ENCODE results near the gene KCNK17.

KCNK17 gene

GRCh38 chr6:39348740-39349139 lies 34.5 kb upstream of the KCNK17 start:
- H2BK120ac ChIP-seq (ENCODE audit: insufficient read depth, low read length, poor library complexity): no peak overlapping the region
- H3K79me2 ChIP-seq (ENCODE audit: control insufficient read depth, insufficient read depth, low read length, poor library complexity): no peaks in the 10 kb centered on the region
- H3K9me3 ChIP-seq (ENCODE audit: insufficient read depth, low read depth, low read length): no peaks in the 10 kb centered on the region
- H3K4ac ChIP-seq (ENCODE audit: low read depth, low read length): no peak overlapping the region
- no peaks in the 10 kb centered on the region for H3K4me1 ChIP-seq (ENCODE audit: control insufficient read depth in 1 of 2, insufficient read depth in 2 of 2, low read length in 2 of 2)
- H3K79me1 ChIP-seq (ENCODE audit: low read length): no peaks in the 10 kb centered on the region
- no peaks in the 10 kb centered on the region for H3K36me3 ChIP-seq (ENCODE audit: control insufficient read depth in 1 of 2, insufficient read depth in 2 of 2, low read length in 2 of 2)
- H3K14ac ChIP-seq (ENCODE audit: low read length): no peak overlapping the region
- no peak overlapping the region for H2BK12ac ChIP-seq (ENCODE audit: low read length)
- H4K8ac ChIP-seq (ENCODE audit: low read depth, low read length): no peak overlapping the region
- no peak overlapping the region for H4K91ac ChIP-seq (ENCODE audit: low read depth, low read length)
- H3K23ac ChIP-seq (ENCODE audit: low read length): no peak overlapping the region
- DNase-seq: no peak
- no CpG with 5 or more reads among the region's 15 CpGs for WGBS (ENCODE audit: extremely low coverage, insufficient coverage, insufficient read length)
- no peak overlapping the region for H2AK5ac ChIP-seq (ENCODE audit: low read length)
- H3K27ac ChIP-seq (ENCODE audit: low read depth, low read length): no peak overlapping the region
- no peak overlapping the region for H2BK5ac ChIP-seq (ENCODE audit: low read depth, low read length, poor library complexity)
- H3K18ac ChIP-seq (ENCODE audit: low read length): no peak overlapping the region
- no peak overlapping the region for H4K12ac ChIP-seq (ENCODE audit: low read depth, low read length)
- H2AFZ ChIP-seq (ENCODE audit: insufficient read depth, low read length, poor library complexity): no peak overlapping the region
- H3K4me2 ChIP-seq (ENCODE audit: low read length): no peak overlapping the region
- no peaks in the 10 kb centered on the region for H3K27me3 ChIP-seq (ENCODE audit: insufficient read depth, low read length)
- no peak overlapping the region for H3K9ac ChIP-seq (ENCODE audit: low read length)
- H3K4me3 ChIP-seq (ENCODE audit: low read depth, low read length): no peak overlapping the region

GRCh38 chr6:39347906-39348585 lies 33.8 kb upstream of the KCNK17 start:
- H3K4me2 ChIP-seq (ENCODE audit: low read length): no peak overlapping the region

GRCh38 chr6:39347206-39347605 lies 33.0 kb upstream of the KCNK17 start:
- no peaks in the 10 kb centered on the region for H3K79me2 ChIP-seq (ENCODE audit: control insufficient read depth, insufficient read depth, low read length, poor library complexity)
- H4K12ac ChIP-seq (ENCODE audit: low read depth, low read length): no peak overlapping the region
- no peak overlapping the region for H3K14ac ChIP-seq (ENCODE audit: low read length)
- H3K4me2 ChIP-seq (ENCODE audit: low read length): no peak overlapping the region
- no peak overlapping the region for H2AFZ ChIP-seq (ENCODE audit: insufficient read depth, low read length, poor library complexity)
- no peak overlapping the region for H3K23ac ChIP-seq (ENCODE audit: low read length)
- H3K27me3 ChIP-seq (ENCODE audit: insufficient read depth, low read length): no peaks in the 10 kb centered on the region
- no peaks in the 10 kb centered on the region for H3K36me3 ChIP-seq (ENCODE audit: control insufficient read depth in 1 of 2, insufficient read depth in 2 of 2, low read length in 2 of 2)
- H2BK5ac ChIP-seq (ENCODE audit: low read depth, low read length, poor library complexity): no peak overlapping the region
- H2AK5ac ChIP-seq (ENCODE audit: low read length): no peak overlapping the region
- H3K27ac ChIP-seq (ENCODE audit: low read depth, low read length): no peak overlapping the region
- no peaks in the 10 kb centered on the region for H3K4me1 ChIP-seq (ENCODE audit: control insufficient read depth in 1 of 2, insufficient read depth in 2 of 2, low read length in 2 of 2)
- no peak overlapping the region for H3K4ac ChIP-seq (ENCODE audit: low read depth, low read length)
- no peak overlapping the region for H2BK120ac ChIP-seq (ENCODE audit: insufficient read depth, low read length, poor library complexity)
- H3K4me3 ChIP-seq (ENCODE audit: low read depth, low read length): no peak overlapping the region
- no peak for DNase-seq
- no peak overlapping the region for H3K9ac ChIP-seq (ENCODE audit: low read length)
- H4K8ac ChIP-seq (ENCODE audit: low read depth, low read length): no peak overlapping the region
- no peaks in the 10 kb centered on the region for H3K79me1 ChIP-seq (ENCODE audit: low read length)
- H2BK12ac ChIP-seq (ENCODE audit: low read length): no peak overlapping the region
- H4K91ac ChIP-seq (ENCODE audit: low read depth, low read length): no peak overlapping the region
- H3K18ac ChIP-seq (ENCODE audit: low read length): no peak overlapping the region
- no peaks in the 10 kb centered on the region for H3K9me3 ChIP-seq (ENCODE audit: insufficient read depth, low read depth, low read length)
- no CpG with 5 or more reads among the region's 6 CpGs for WGBS (ENCODE audit: extremely low coverage, insufficient coverage, insufficient read length)

More at GRCh38 chr6:39347906-39348585, 33.8 kb upstream of the KCNK17 start:
- Histone ChIP-seq H2BK12ac (ENCODE audit: low read length) (no peak overlapping the region), H4K91ac (ENCODE audit: low read depth, low read length) (no peak overlapping the region), H3K36me3 (ENCODE audit: control insufficient read depth in 1 of 2, insufficient read depth in 2 of 2, low read length in 2 of 2) (no peaks in the 10 kb centered on the region), H3K4ac (ENCODE audit: low read depth, low read length) (no peak overlapping the region), H3K27me3 (ENCODE audit: insufficient read depth, low read length) (no peaks in the 10 kb centered on the region), H4K12ac (ENCODE audit: low read depth, low read length) (no peak overlapping the region), H3K9me3 (ENCODE audit: insufficient read depth, low read depth, low read length) (no peaks in the 10 kb centered on the region), H3K18ac (ENCODE audit: low read length) (no peak overlapping the region), H2AFZ (ENCODE audit: insufficient read depth, low read length, poor library complexity) (no peak overlapping the region), H3K4me1 (ENCODE audit: control insufficient read depth in 1 of 2, insufficient read depth in 2 of 2, low read length in 2 of 2) (no peaks in the 10 kb centered on the region), H3K79me2 (ENCODE audit: control insufficient read depth, insufficient read depth, low read length, poor library complexity) (no peaks in the 10 kb centered on the region), H3K4me3 (ENCODE audit: low read depth, low read length) (no peak overlapping the region), H2BK120ac (ENCODE audit: insufficient read depth, low read length, poor library complexity) (no peak overlapping the region), H3K27ac (ENCODE audit: low read depth, low read length) (no peak overlapping the region), H3K79me1 (ENCODE audit: low read length) (no peaks in the 10 kb centered on the region), H3K14ac (ENCODE audit: low read length) (no peak overlapping the region), H3K9ac (ENCODE audit: low read length) (no peak overlapping the region), H4K8ac (ENCODE audit: low read depth, low read length) (no peak overlapping the region), H2BK5ac (ENCODE audit: low read depth, low read length, poor library complexity) (no peak overlapping the region), H2AK5ac (ENCODE audit: low read length) (no peak overlapping the region), H3K23ac (ENCODE audit: low read length) (no peak overlapping the region)
- DNase-seq: peak; percentile 63 to 81
- no CpG with 5 or more reads among the region's 9 CpGs for WGBS (ENCODE audit: extremely low coverage, insufficient coverage, insufficient read length)

- no peaks in the 10 kb centered on the region for H3K79me2 ChIP-seq (ENCODE audit: control insufficient read depth, insufficient read depth, low read length, poor library complexity)
- no CpG with 5 or more reads among the region's 7 CpGs for WGBS (ENCODE audit: extremely low coverage, insufficient coverage, insufficient read length)
- H2AK5ac ChIP-seq (ENCODE audit: low read length): no peak overlapping the region
- H3K23ac ChIP-seq (ENCODE audit: low read length): no peak overlapping the region
- no peak overlapping the region for H2BK12ac ChIP-seq (ENCODE audit: low read length)
- no peak overlapping the region for H3K4ac ChIP-seq (ENCODE audit: low read depth, low read length)
- no peak overlapping the region for H4K12ac ChIP-seq (ENCODE audit: low read depth, low read length)
- no peak overlapping the region for H2BK120ac ChIP-seq (ENCODE audit: insufficient read depth, low read length, poor library complexity)
- H3K36me3 ChIP-seq (ENCODE audit: control insufficient read depth in 1 of 2, insufficient read depth in 2 of 2, low read length in 2 of 2): no peaks in the 10 kb centered on the region
- no peak overlapping the region for H2BK5ac ChIP-seq (ENCODE audit: low read depth, low read length, poor library complexity)
- no peaks in the 10 kb centered on the region for H3K9me3 ChIP-seq (ENCODE audit: insufficient read depth, low read depth, low read length)
- no peak overlapping the region for H3K27ac ChIP-seq (ENCODE audit: low read depth, low read length)
- no peaks in the 10 kb centered on the region for H3K4me1 ChIP-seq (ENCODE audit: control insufficient read depth in 1 of 2, insufficient read depth in 2 of 2, low read length in 2 of 2)
- H2AFZ ChIP-seq (ENCODE audit: insufficient read depth, low read length, poor library complexity): no peak overlapping the region
- no peaks in the 10 kb centered on the region for H3K79me1 ChIP-seq (ENCODE audit: low read length)
- H3K14ac ChIP-seq (ENCODE audit: low read length): no peak overlapping the region
- H3K4me3 ChIP-seq (ENCODE audit: low read depth, low read length): no peak overlapping the region
- no peak overlapping the region for H4K91ac ChIP-seq (ENCODE audit: low read depth, low read length)
- no peak overlapping the region for H3K9ac ChIP-seq (ENCODE audit: low read length)
- no peaks in the 10 kb centered on the region for H3K27me3 ChIP-seq (ENCODE audit: insufficient read depth, low read length)
- no peak for DNase-seq
- H3K18ac ChIP-seq (ENCODE audit: low read length): no peak overlapping the region
- H4K8ac ChIP-seq (ENCODE audit: low read depth, low read length): no peak overlapping the region
- no peak overlapping the region for H3K4me2 ChIP-seq (ENCODE audit: low read length)
Observed at GRCh38 chr6:39344821-39345280, 30.6 kb upstream of the KCNK17 start.
